Activated CD4-positive, alpha-beta T cell treated with anti-CD3 and anti-CD28 coated beads, Interleukin-2, amount 50 U/mL, for 16 hours (primary cell): Measurements from ENCODE around the gene DUS3L.

Source experiments
- DNase-seq: peaks from one replicate; pipeline ENCODE4 v3.0.0-alpha.2; 2020

Gene DUS3L

DNA sequence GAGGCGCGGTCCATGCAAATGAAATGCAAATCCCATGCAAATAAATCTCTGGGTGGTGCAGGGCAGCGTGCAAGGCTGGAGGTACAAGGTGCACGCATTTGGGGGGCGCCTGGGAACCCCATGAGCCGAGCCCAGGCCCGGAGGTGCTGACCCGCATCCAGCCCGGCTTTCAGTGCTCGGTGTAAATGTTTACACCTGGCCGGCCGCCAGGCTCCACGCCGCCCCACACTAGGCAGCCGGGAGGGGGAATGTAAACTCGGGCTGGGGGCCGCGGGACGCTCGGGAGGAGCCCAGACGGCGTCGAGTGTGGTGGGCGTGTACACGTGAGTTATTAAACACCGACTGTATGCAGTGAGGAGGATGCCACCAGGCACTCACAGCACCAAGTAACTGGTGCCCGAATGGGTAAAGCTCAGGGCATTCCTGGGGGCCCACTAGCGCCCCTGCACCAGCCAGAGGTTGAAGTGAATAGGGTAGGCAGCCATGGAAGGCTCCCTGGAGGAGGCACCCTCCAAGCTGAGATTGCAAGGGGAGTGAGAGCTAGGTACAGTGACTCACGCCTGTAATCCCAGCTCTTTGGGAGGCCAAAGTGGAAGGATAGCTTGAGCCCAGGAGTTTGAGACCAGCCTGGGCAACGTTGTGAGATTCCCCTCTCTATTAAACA, 31.4 kb upstream of the DUS3L start:
- DNase-seq, result no peak

DNA sequence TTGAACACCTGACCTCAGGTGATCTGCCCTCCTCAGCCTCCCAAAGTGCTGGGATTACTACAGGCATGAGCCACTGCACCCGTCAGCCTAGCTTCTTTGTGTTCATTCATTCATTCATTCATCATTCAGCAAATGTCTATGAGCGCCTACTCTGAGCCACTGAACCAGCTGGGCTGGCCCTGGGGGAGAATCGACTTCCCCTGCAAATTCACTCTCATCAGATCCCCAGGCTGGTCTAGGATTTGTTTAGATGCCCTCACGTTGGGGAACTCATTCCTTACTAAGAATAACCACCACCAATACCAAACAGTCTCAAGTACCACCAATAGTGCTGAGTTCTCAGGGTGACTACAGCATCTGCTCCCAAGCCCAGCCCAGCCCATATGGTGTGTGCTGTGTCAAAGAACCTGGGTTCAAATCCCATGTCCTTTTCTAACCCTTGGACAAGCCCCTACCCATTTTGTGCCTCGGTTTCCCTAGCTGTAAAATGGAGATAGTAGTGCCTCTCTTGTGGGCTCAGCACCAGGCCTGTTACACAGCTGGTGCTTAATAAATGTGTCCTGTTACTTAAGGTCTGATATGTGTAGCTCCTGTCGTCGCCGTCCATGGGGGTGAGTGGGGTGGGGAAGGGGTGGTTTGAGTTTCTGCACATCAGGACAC, 30.7 kb upstream of the DUS3L start:
- DNase-seq, result no peak

DNA sequence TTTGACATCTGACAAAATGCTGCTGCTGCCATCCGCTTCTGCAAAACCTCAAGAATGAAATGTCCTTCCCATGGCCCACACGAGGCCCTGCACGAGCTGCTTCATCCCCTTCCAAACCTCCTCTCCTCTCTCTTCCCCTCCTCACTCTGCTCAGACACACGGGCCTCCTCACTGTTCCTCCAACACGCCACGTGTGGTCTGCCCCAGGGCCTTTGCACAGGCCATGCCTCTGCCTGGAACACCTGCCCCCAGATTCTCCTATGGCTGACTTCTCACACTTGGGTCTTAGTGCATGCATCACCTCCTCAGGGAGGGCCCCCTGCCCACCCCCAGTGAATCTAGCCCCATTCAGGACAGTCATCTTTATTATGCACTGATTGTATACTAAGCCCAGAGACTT, 29.8 kb upstream of the DUS3L start:
- no peak for DNase-seq

DNA sequence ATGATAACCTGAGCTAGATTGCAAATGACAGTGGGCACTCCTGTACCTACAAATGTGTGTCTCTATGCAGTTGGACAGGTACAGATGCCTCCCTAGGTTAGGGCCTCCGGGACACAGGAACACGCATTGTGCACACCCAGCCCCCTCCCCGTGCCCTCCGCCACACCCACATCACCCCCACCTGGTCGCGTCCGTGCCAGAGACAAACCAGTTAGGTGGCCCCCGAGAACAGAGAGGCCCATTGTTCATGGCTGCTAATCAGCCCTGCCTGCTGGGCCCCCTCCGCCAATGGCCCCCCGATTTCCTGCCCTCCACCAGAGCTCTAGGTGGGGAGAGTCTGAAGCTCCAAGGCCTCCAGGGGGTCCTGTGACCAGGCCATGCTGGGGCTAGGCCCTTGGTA, 27.6 kb upstream of the DUS3L start:
- no peak for DNase-seq

DNA sequence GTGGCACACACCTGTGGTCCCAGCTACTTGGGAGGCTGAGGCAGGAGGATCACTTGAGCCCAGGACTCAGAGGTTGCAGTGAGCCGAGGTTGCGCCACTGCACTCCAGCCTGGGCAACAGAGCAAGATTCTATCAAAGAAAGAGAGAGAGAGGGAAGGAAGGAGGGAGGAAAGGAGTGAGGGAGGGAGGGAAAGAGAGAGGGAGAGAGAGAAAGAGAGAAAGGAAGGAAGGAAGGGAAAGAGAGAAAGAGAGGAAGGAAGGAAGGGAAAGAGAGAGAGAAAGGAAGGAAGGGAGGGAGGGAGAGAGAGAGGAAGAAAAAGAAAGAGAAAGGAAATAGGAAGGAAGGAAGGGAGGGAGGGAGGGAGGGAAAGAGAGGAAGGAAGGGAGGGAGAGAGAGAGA, 26.3 kb upstream of the DUS3L start:
- no peak for DNase-seq

DNA sequence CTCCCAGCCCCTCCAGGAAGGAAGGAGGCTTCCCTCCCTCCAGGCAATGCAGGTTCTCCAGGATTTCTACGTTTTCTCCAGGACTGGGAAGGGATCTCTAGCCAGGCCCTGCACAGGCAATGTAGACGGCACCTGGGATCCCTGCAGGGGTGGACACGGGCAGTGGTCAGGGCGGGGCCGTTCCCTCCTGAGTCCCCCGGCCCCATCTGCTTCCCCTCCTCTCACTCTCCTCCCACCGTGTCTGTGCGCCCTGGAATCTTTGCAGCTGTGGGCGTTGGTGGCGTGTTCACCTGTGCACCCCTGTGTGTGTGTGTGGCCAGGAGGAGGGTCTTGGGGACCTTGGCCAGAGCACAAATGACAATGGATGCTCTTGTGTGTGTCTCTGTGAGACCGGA, 23.9 kb upstream of the DUS3L start:
- no peak for DNase-seq

DNA sequence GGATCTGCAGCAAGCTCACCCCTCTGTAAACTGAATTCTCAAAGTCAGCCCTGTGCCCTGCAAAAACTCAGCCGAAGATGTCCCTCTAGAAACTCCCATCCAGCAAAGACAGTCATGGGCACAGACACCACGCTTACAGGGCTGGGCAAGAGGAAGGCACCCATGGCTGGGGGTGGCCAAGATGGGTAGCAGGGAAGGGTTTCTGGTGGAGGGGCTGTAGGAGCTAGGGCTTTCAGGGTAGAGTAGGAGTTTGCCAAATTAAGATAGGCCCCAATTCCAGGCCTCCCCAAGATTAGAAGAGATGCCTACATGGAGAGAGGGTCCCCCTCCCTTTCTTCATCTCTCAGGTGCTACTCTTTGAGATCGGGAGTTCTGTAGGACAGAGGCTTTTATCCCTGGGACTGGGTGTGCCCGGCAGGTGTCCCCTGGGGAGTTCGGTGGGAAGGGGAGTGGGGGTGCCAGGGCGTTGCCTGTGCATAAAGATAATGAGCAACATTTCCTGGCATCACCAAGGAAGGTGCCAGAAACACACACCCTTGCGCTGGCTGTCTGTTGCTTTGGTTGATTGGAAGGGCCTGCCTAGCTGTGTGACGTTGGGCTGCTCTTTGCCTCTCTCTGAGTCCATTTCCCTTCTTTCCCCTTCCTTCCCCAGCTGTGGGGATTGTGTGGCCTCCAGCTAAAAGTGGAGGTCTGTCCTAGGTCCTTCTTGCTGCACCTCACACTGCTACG, 23.3 kb upstream of the DUS3L start:
- DNase-seq, result no peak

DNA sequence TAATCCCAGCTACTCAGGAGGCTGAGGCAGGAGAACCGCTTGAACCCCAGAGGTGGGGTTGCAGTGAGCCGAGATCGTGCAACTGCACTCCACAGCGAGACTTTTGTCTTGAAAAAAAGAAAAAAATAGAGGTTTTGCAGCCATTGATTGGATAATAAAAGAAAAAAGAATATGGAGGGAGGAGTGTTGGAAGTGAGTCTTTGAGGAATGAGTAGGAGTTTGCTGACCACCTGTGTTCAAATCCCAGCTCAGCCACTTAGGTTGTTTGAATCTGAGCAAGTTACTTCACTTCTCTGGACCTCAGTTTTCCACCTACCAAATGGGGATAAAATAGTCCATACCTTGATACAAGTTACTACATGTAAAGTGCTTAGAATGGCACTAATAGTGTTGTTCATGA, 20.2 kb upstream of the DUS3L start:
- no peak for DNase-seq

DNA sequence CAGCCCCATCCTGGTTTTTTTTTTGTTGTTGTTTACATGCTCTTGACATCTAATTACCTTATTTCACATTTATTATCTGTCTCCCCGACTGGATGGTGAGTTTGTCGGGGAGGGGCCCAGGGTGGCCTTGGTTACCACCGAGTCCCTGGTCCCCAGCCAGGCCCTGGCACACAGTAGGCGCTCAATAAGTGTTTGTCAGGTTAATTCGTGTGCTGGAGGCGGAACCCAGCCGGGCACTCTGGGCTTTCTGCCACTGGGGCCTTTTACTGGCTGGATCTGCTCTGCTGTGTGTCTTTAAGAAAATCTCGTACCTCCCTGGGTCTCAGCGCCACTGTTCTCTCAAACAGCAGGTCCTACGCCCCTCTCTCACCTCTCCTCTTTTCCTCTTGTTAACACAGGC, 18.5 kb upstream of the DUS3L start:
- no peak for DNase-seq

DNA sequence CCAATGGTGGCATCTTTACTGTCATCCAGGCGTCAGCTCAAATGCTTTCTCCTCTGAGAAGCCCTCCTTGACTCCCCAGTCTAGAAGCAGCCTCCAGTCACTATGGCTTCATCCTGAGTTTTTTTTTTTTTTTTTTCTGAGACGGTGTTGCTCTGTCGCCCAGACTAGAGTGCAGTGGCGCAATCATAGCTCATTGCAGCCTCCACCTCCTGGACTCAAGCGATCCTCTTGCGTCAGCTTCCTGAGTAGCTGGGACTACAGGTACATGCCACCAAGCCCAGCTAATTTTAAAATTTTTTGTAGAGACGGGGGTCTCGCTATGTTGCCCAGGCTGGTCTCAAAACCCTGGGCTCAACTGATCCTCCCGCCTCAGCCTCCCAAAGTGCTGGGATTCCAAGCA, 18.1 kb upstream of the DUS3L start:
- DNase-seq, result no peak

DNA sequence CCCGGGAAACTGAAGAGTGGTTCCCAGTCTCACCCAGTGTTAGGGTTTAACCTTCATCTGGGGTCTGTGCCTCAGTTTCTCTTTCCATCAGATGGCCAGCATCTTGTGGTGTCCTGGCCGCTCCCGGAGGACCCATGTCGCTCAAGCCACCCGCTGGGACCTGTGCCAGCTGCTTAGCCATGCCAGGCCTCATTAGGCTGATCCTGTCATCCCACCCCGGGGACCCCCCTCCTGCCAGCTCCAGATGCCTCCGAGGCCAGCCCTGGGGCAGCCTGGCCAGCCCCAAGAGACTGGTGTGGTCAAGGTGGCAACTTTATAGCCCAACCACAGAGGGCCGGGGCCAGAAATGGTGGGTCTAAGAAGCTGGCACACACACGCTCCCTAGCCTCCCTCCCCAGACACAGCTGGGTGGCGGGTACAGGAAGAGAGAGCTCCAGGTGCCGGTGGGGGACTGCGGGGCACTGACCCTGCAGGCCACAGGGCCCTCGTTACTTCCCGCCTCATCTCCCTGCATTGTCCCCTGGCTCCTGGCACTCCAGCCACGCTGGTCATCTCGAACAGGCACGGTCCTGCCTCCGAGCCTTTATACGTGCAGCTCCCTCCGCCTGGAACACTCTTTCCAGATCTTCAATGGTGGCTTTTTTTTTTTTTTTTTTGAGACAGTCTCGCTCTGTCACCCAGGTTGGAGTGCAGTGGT, 17.3 kb upstream of the DUS3L start:
- no peak for DNase-seq

DNA sequence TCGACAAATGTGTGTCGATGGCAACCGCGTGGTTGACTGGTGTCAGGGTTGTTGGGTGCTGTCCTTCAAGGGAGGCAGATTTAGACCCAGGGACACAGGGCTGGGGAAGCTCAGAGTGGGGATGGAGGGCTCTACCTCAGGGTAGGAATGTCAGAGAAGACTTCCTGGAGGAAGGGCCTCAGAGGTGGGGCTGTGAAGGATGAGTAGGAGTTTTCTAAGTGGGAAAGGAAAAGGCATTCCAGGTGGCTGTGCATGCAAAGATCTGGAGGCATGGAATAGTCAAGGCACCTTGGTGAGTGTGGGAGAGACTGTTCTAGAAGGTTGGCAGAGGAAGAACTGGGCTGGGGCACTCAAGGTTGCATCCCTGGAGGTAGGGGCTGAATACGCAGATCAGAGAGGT, 15.9 kb upstream of the DUS3L start:
- DNase-seq, result no peak

DNA sequence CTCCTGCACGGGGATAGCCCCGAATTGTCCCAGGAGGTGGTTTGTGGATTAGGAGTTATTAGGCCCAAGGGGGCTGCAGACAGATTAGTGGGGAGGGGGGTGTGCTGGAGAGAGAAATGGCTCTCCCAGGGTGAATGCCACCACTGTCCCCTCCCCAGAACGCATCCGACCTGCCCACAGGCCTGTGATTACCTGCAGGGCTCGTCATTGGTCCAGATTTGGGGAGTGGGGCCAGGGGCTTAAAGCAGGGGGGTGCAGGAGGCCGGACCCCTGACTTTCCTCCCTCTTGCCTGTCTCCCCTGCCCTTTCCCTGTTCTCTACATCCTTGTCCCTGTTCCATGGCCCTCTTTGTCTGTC, 15.1 kb upstream of the DUS3L start:
- no peak for DNase-seq

DNA sequence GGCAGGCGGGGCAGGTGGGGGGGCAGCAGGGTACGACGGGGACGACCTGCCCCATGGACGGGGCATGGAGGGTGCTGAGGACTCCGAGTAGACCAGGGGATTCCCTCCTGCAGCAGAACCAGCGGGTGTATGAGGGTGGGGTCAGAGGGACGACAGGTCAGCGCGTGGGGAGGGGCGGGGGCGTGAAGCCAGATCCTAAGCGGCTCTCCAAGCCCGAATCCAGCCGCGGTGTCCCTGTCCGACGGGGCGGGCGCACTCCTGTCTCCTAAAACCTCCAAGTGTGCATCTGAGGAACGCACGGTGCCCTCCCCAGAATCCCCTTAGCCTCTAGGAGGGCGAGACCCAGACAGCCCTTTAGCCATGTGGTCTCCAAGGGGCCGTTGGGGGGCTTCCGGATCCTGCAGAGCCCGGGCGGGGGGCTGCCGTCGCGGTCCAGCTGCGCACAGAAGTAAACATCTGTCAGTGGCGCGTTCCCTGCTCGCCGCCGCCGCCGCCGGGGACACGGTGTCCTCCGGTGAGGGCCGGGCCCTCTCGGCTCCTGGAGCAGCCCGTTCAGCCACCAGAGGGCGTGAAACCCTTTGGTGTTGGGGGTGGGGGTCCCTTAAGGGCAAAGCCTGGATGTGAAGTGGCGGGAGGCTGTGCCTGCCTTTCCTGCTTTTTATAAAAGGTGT, 14.6 kb upstream of the DUS3L start:
- DNase-seq, result peak; percentile 40

DNA sequence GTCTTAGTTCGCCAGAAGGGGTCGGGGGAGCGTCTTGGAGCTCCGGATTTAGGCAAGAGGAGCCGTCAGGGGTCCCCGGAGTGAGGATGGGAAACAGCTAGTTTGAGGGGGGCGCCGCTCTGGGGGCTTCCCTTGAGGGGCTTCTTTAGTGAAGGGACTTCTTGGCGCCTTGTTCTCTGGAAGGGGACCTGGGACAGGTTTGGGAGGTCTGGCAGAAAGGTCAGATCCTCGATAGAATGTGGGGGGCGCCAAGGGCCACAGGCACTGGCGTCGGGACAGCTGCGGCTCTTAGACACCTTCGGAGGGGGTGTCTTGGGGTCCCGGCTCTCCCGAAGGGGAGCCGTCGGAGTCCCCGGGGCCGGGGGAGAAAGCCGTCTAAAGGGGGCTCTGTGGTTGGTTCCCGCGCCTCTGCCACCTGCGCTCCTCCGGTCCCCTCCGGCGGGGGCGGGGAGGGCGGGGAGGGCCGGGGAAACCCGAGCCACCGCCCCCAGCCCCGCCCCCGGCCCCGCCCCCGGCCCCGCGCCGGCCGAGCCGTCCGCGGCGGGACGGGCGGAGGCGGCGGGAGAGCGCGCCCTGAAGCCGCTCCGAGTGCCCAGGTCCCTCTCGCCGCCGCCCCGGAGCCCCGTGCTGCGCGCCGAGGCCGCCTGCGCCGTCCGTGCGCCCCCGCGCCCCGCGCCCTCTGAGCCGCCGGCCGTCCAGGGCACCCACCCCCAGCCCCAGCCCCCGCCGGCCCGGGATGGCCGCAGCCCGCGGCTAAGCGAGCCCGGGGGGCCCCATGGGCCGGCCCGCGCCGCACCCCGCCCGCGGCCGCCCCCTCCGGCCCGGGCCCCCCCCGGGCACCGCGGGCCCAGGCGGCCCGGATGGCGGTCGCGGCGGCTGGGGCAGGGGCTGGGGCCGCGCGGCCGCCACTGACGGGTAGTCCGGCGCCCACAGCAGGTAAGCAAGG, 13.8 kb upstream of the DUS3L start, which contains the start of gene NRTN:
TSS of gene NRTN (plus strand) at position 552 of the 946 bp plus-strand sequence. CDS start 19,099 bp downstream, outside the sequence.
- DNase-seq, result no peak

DNA sequence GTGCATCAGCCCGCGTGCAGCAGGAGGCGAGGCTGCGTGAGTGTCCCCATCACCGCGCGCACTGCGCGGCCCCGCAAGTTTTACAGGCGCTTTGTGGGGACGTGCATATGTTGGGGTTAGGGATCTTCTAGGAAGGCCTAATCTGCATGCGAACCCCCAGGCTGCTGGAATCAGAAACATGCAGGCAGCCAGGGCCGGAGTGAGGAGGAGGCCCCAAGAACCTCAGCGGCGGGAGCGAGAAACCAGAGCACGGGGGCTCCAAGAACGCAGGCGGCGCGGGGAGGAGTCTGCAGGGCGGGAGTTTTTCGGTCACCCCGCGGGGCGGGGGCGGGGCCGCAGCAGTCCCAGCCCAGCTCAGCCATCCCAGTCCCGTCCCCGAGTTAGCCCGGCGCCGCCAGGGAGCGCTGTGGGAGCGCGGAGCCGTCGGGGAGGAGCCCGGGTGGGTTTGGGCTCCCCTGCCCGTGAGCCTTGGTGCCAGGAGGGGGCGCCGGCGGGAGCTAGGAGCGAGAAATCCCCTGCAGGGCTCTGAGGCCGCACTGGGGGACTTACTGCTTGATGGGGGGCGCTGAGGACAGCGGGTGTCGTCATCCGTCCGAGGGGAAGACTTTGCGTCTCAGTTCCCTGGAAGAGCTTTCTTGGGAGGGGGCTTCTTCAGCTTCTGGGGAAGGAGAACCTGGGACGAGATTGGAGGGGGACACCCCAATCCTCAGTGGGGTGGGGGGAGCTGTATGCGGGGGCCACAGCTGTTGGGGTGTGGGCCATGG, 13.0 kb upstream of the DUS3L start:
- peak; percentile 95 for DNase-seq

DNA sequence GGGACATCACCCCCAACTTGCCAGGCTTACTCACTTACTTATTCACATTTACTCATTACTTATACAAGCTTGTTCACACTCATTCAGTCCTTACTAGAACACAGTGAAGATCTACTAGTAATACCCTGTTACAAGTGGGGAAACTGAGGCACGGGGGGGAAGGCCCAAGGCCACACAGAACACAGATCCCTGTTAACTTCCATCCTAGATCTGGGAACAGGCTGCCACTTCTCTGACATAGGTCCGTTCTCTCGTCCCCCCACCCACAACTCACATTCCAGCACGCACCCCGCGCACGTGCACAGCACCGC, 12.4 kb upstream of the DUS3L start:
- no peak for DNase-seq

DNA sequence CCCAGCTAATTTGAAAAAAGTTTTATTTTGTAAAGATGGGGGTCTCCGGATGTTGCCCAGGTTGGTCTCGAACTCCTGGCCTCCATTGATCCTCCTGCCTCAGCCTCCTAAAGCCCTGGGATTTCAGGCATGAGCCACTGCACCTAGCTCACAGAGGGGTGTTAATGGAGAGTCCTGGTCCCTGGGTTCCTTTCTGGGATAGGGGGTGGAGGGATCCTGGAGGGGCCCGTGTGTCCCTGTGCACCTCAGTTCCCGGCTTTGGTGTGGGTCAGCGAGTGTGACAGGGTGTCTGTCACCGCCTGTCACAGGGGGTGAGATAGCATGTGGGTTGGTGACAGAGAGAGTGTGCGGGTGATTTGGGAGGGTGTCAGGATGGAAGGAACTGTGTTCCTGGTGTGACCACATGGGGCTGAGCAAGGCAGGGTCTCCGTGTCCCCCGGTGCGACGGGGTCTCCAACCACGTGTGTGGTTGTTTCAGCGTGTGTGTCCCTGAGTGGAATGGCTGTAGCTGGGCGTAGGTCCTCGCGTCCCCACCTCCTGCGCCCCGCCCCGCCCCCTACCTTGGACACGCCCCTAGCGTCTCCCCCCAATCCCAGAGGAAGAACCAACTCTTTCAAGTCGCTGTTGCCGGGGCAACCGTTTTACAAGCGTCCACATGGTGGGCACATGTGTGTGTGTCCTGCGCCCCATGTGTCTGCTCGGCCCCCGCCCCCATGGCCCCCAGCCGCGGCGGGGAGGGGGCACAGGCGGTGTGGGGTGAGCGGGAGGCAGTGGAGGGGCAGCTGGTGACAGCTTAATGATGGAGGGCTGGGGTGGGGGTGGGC, 11.0 kb upstream of the DUS3L start:
- DNase-seq, result no peak

DNA sequence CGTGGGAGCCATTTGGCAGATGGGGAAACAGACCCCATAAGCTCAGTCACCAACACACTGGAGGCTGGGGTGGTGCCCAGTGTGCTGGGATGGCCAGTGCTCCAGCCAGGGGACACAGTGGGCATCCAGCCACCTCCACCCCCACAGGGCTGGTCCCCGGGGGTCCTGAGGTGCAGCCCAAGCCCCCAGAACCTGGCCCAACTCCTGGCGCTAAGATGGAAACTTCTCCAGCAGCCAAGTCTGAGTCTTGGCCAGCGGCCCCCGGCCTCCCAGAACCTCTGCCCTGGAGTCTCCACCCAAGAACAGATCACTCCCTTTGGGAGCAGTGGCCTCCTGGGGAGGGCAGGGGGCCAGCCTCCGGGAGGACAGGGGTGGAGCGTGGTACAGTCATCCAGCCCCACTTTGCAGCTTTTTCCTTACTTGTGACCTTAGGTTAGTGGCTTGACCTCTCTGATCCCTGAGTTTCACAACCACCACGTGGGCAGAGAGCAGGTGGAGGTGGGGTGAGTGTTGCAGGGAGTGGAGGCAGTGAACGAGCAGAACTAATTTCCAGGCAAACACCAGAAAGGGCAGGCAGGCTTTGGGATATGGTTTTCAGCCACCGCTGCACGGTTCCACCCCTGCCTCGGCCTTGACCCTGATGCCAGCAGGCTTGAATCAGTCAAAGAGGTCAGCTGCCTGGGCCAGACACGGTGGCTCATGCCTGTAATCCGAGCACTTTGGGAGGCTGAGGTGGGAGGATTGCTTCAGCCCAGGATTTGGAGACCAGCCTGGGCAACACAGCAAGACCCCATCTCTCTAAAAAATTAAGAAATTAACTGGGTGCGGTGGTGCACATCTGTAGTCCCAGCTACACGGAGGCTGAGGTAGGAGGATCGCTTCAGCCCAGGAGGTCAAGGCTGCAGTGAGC, 9.7 kb upstream of the DUS3L start:
- DNase-seq, result no peak
